H1 (cell line): ENCODE data around the gene LDHAL6A.

Experiments used
- BRCA1 ChIP-seq: IDR thresholded peaks from 2 replicates; pipeline ENCODE4 v1.6.1; 2012; ENCODE audit warnings: low read depth, low read length, improper control_type of control experiment
- CHD1 ChIP-seq: IDR thresholded peaks from 2 replicates; pipeline ENCODE4 v1.6.1; 2012; ENCODE audit warnings: low read depth, low read length, improper control_type of control experiment
- CHD2 ChIP-seq: IDR thresholded peaks from 2 replicates; pipeline ENCODE4 v1.6.1; 2012; ENCODE audit warnings: low read length, improper control_type of control experiment
- E2F6 ChIP-seq: IDR thresholded peaks from 2 replicates; pipeline ENCODE4 v1.6.1; 2012; ENCODE audit warnings: inconsistent platforms
- EP300 ChIP-seq, 2 experiments: IDR thresholded peaks; 1 replicate in 1 of 2; 2 replicates in 1 of 2; pipeline ENCODE4 v1.6.1; 2011 to 2012; ENCODE audit warnings: low read depth in 2 of 2, low read length in 2 of 2, mild to moderate bottlenecking in 2 of 2, borderline replicate concordance in 1 of 2, inconsistent platforms in 1 of 2, moderate library complexity in 1 of 2
- EZH2 ChIP-seq: fragments of 200-600 bp; sonication (generic); IDR thresholded peaks from 2 replicates; pipeline ENCODE4 v1.7.1; 2012; ENCODE audit warnings: low read depth, mild to moderate bottlenecking, moderate library complexity, low read length, inconsistent platforms; ENCODE audit not compliant: severe bottlenecking
- GABPA ChIP-seq: IDR thresholded peaks from 2 replicates; pipeline ENCODE4 v1.6.1; 2011; ENCODE audit warnings: mild to moderate bottlenecking, low read length, moderate library complexity, borderline replicate concordance; ENCODE audit not compliant: insufficient read depth
- POLR2A ChIP-seq, 2 experiments: IDR thresholded peaks; 1 replicate in 1 of 2; 2 replicates in 1 of 2; pipeline ENCODE4 v1.6.1; 2011; ENCODE audit warnings: low read depth in 2 of 2, low read length in 2 of 2, mild to moderate bottlenecking in 2 of 2; ENCODE audit errors: control extremely low read depth in 1 of 2
- POLR2AphosphoS5 ChIP-seq: IDR thresholded peaks from 2 replicates; pipeline ENCODE4 v1.6.1; 2011; ENCODE audit warnings: low read depth, low read length
- RAD21 ChIP-seq, 2 experiments: IDR thresholded peaks in 1 of 2; conservative IDR thresholded peaks in 1 of 2; 2 replicates each; pipeline ENCODE4 v1.6.1; 2011; ENCODE audit warnings: low read depth in 2 of 2, low read length in 2 of 2, improper control_type of control experiment in 1 of 2, inconsistent platforms in 1 of 2, mild to moderate bottlenecking in 1 of 2, moderate library complexity in 1 of 2
- RFX5 ChIP-seq: IDR thresholded peaks from 2 replicates; pipeline ENCODE4 v1.6.1; 2011; ENCODE audit warnings: low read depth, low read length, improper control_type of control experiment, borderline replicate concordance
- SIRT6 ChIP-seq: IDR thresholded peaks from one replicate; pipeline ENCODE4 v1.7.1; 2012; ENCODE audit warnings: low read length, inconsistent platforms
- TF ChIP-seq, protein P1 (sequence below), 3 experiments: IDR thresholded peaks; 1 replicate in 2 of 3; 2 replicates in 1 of 3; pipeline versions ENCODE4 v1.5.1 to v1.6.1; 2011; ENCODE audit warnings: low read length in 3 of 3, mild to moderate bottlenecking in 3 of 3, inconsistent platforms in 2 of 3, low read depth in 1 of 3, moderate library complexity in 1 of 3; ENCODE audit not compliant: insufficient read depth in 1 of 3; ENCODE audit errors: control extremely low read depth in 1 of 3

DNA sequence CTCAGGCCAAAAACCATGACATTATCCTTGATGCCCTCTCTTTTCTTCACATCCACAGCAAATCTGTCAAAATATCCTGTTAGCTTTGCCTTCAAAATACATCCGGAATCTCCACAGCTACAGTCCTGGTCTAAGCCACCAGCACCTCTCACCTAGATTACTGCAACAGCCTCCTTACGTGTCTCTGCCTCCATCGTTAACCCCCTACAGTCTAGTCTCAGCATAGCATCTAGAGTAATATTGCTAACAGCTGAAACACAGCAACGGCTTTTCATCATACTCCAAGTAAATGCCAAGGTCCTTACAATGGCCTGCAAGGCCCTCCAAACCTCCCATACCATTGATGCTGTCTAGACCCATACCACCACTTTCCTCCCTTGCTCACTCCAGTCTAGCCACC, 66.7 kb downstream of the LDHAL6A start:
- no peak for TF ChIP-seq EZH2
- TF ChIP-seq POLR2AphosphoS5, result no peak
- no peak for TF ChIP-seq POLR2A (IDR thresholded peaks at IDR 0.05; ENCODE audit: control extremely low read depth in 1 of 2, low read depth in 2 of 2, low read length in 2 of 2)
- no peak for TF ChIP-seq GABPA
- no peak for TF ChIP-seq E2F6
- TF ChIP-seq CHD1, result no peak
- no peak for TF ChIP-seq CHD2
- TF ChIP-seq, protein P1, sequence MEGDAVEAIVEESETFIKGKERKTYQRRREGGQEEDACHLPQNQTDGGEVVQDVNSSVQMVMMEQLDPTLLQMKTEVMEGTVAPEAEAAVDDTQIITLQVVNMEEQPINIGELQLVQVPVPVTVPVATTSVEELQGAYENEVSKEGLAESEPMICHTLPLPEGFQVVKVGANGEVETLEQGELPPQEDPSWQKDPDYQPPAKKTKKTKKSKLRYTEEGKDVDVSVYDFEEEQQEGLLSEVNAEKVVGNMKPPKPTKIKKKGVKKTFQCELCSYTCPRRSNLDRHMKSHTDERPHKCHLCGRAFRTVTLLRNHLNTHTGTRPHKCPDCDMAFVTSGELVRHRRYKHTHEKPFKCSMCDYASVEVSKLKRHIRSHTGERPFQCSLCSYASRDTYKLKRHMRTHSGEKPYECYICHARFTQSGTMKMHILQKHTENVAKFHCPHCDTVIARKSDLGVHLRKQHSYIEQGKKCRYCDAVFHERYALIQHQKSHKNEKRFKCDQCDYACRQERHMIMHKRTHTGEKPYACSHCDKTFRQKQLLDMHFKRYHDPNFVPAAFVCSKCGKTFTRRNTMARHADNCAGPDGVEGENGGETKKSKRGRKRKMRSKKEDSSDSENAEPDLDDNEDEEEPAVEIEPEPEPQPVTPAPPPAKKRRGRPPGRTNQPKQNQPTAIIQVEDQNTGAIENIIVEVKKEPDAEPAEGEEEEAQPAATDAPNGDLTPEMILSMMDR (IDR thresholded peaks at IDR 0.05; ENCODE audit: control extremely low read depth in 1 of 3, insufficient read depth in 1 of 3, low read depth in 1 of 3, low read length in 3 of 3), result peak in 2 of 3 experiments; percentile 14 to 34; a peak in 1 of 4 replicates
- TF ChIP-seq BRCA1, result no peak
- TF ChIP-seq RAD21 (IDR thresholded peaks at IDR 0.05 in 1 of 2, conservative IDR thresholded peaks at IDR 0.05 in 1 of 2; ENCODE audit: low read depth in 2 of 2, low read length in 2 of 2), result peak in 1 of 2 experiments; percentile 9; a peak in 1 of 4 replicates
- TF ChIP-seq RFX5, result no peak
- TF ChIP-seq EP300 (IDR thresholded peaks at IDR 0.05; ENCODE audit: borderline replicate concordance in 1 of 2, low read depth in 2 of 2, low read length in 2 of 2), result no peak
- TF ChIP-seq SIRT6, result no peak
